Immature natural killer cell (primary cell): ENCODE measurements around the gene SMARCB1. TPM values are rescaled to one million over a fixed set of nuclear protein-coding genes. Genes with fewer than 3 reads are reported as not detected.
"Not testable (repeated sequence)": the region's sequence is repeated elsewhere in the genome, so short reads cannot be mapped to it uniquely, and the experiment has no call there.

Experiments
- DNase-seq, 3 donors: peaks; one replicate each; pipeline ENCODE4 v3.0.0; 2022; ENCODE audit warnings: mixed read lengths in 1 of 3
- H3K27ac Mint-ChIP-seq, 6 donors: one replicate each; pipeline ENCODE4 v1.8.0; 2020; ENCODE audit warnings: mixed read lengths in 6 of 6, mild to moderate bottlenecking in 5 of 6, inconsistent platforms in 4 of 6, moderate library complexity in 3 of 6
- H3K27me3 Mint-ChIP-seq, 3 donors: one replicate each; pipeline ENCODE4 v1.8.0; 2020 to 2021; ENCODE audit warnings: low read depth in 3 of 3, mild to moderate bottlenecking in 3 of 3, mixed read lengths in 3 of 3, moderate library complexity in 3 of 3, inconsistent platforms in 1 of 3
- H3K36me3 Mint-ChIP-seq, 3 donors: one replicate each; pipeline ENCODE4 v1.8.0; 2020; ENCODE audit warnings: mixed read lengths in 3 of 3, inconsistent platforms in 2 of 3, mild to moderate bottlenecking in 2 of 3
- H3K4me1 Mint-ChIP-seq, 2 donors: one replicate each; pipeline ENCODE4 v1.8.0; 2020; ENCODE audit warnings: inconsistent platforms in 2 of 2, mild to moderate bottlenecking in 2 of 2, mixed read lengths in 2 of 2, moderate library complexity in 1 of 2
- H3K4me3 Mint-ChIP-seq, 5 donors: one replicate each; pipeline ENCODE4 v1.8.0; 2020; ENCODE audit warnings: mild to moderate bottlenecking in 5 of 5, mixed read lengths in 5 of 5, inconsistent platforms in 3 of 5, moderate library complexity in 3 of 5
- H3K9me3 Mint-ChIP-seq, 6 donors: one replicate each; pipeline ENCODE4 v1.8.0; 2020; ENCODE audit warnings: mild to moderate bottlenecking in 6 of 6, mixed read lengths in 6 of 6, inconsistent platforms in 4 of 6, moderate library complexity in 3 of 6
- polyA plus RNA-seq, 3 donors: library from polyadenylated mRNA; unstranded; fragments of 300-500 nt; fragmentation: Illumina TruSeq; gene quantifications; one replicate each; pipeline ENCODE4 v1.2.3, GENCODE V29; 2021

Gene SMARCB1
- polyA plus RNA-seq, 3 donors from 2014 or later, result 28.5 to 49.5 (median 40.3) TPM

DNA sequence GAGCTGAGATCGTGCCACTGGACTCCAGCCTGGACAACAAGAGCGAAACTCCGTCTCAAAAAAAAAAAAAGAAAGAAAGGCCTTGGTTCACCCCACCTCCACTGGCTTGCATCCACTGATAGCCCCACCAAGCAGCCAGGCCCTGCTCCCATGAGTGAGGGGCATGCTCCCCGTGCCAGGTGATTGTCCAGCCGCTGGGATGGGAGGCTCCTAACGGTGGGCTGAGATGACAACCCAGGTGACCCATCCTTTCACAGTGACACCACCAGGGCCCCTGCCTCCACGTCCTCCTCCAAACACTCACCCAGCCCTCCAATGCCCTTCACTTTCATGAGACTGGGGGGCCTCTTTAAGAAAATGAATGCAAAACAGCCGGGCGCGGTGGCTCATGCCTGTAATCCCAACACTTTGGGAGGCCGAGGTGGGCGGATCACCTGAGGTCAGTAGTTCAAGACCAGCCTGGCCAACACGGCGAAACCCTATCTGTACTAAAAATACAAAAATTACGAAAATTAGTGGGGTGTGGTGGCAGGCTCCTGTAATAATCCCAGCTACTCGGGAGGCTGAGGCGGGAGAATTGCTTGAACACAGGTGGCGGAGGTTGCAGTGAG, 60.6 kb downstream of the SMARCB1 start:
- no peak overlapping the region for H3K27ac Mint-ChIP-seq
- no peaks in the 10 kb centered on the region for H3K36me3 Mint-ChIP-seq
- H3K4me1 Mint-ChIP-seq, result peaks cover 11 to 16% of the 10 kb centered on the region in 2 donors
- peaks cover 0 to 6% (median 4%) of the 10 kb centered on the region in 3 donors for H3K27me3 Mint-ChIP-seq
- DNase-seq, result no peak
- H3K4me3 Mint-ChIP-seq, result no peak overlapping the region
- no peaks in the 10 kb centered on the region for H3K9me3 Mint-ChIP-seq

DNA sequence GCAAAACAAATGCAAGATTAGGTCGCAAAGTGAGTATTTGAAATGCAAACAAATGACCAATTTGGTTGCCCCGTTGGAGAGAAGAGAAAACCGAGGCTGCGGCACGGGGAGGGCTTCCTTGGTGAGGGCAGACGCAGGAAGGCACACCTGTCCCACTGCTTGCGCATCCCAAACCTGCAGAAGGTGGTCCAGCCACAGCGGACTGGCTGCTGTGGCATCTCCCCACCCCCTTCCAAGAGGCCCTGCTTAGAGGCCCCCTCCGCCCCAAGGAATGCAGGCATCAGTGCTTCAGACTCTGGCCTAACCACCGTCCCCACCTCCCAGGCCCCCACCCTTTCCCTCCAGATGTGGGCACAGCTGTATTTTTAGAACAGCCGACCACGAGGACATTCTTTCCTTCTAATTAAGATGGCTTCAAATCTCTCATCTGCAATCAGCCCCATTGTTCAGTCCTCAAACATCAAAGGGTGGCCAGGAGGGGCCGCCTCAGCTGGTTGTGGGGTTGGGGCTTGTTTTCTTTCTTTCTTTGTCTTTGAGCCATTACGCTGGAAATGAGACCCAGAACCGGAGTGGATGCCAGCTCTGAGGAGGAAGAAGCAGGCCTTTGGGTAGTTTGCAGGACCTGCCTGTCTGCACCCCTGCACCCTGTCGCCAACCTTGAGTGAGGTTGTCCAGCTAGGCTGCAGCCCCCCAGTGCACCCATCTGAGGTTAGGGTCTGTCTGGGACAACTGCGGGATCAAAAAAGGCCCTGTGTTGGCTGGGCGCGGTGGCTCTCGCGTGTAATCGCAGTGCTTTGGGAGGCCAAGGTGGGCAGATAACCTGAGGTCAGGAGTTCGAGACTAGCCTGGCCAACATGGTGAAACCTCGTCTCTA, 61.5 kb downstream of the SMARCB1 start:
- H3K27me3 Mint-ChIP-seq, result peaks cover 0 to 6% (median 4%) of the 10 kb centered on the region in 3 donors
- peaks cover 11 to 16% of the 10 kb centered on the region in 2 donors for H3K4me1 Mint-ChIP-seq
- H3K9me3 Mint-ChIP-seq, result no peaks in the 10 kb centered on the region
- H3K27ac Mint-ChIP-seq, result no peak overlapping the region
- H3K36me3 Mint-ChIP-seq, result no peaks in the 10 kb centered on the region
- H3K4me3 Mint-ChIP-seq, result no peak overlapping the region
- DNase-seq, result no peak

DNA sequence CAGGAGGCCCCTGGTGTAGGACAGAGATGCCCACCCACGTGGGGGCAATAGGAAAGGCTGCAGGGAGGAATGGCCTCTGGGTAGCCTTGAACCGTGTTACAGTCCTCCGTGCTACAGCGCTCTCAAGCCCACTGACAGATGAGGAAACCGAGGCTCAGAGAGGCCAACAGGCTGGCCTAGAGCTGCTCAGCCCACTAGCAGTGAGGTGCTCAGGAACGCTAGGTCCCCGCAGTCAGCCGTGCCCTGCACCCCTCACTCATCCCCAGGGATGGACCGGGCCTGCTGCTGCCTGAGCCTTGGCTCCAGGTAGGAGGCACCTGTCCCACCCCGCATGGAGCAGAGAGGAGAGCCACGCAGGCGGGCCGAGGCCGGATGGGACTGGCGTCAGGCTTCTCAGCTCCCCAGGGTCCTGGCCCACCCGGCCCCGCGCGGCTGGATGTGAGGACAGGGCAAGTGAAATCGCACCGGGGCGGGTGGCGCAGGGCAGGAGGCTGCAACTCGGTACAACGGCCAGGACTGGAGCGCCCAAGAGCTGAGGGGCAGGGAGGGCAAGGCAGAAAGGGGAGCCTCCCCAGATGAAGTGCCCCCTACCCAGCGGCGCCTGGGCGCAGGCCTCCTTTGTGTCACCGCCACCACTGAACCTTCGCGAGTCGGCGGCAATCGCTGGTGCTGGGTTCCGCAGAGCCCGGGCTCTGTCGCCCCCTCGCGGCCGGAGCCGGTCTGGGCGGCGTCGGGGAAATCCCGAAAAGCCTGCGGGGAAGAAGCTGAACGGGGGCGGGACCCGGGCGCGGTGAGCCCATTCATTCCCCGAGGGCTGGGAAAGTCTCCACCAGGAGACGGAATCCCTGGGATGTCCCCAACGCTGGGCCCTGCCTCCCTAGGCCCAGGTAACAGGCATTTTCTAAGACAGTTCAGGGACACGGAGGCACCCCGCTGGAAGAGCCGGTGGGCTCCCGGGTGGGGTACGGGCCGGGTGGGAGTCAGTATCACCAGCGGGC, 62.5 kb downstream of the SMARCB1 start:
- H3K4me1 Mint-ChIP-seq, result peaks cover 10 to 14% of the 10 kb centered on the region in 2 donors

DNA sequence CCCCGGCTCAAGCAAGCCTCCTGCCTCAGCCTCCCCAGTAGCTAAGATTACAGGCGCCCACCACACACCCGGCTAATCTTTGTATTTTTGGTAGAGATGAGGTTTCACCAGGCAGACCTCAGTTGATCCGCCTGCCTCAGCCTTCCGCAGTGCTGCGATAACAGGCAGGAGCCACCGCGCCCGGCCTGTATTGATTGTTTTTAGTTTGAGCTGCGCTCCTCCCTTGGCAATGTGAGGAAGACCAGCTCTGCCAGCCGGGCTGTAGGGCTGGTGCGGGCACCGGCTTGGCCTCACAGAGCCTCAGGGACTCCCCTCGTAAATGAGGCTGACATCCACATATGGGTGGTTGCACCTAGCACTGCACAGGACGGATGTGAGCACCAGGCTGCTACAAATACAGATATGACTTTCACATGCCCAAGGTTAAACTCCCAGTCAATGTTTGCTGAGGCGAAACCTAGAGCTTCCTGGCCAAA, 63.4 kb downstream of the SMARCB1 start:
- no peaks in the 10 kb centered on the region for H3K36me3 Mint-ChIP-seq
- peak overlapping the region in 1 of 5 donors; percentile 46 for H3K4me3 Mint-ChIP-seq
- H3K27ac Mint-ChIP-seq, result no peak overlapping the region
- DNase-seq, result no peak
- peaks cover 2 to 6% of the 10 kb centered on the region in 2 donors for H3K4me1 Mint-ChIP-seq
- H3K27me3 Mint-ChIP-seq, result peaks cover 2 to 6% (median 4%) of the 10 kb centered on the region in 3 donors
- no peaks in the 10 kb centered on the region for H3K9me3 Mint-ChIP-seq

More for the DNA sequence above, 62.5 kb downstream of the SMARCB1 start:
- H3K27me3 Mint-ChIP-seq, result peaks cover 2 to 6% (median 4%) of the 10 kb centered on the region in 3 donors
- H3K36me3 Mint-ChIP-seq, result no peaks in the 10 kb centered on the region
- no peaks in the 10 kb centered on the region for H3K9me3 Mint-ChIP-seq
- DNase-seq, result peak; percentile 81 to 83 (median 81)
- H3K4me3 Mint-ChIP-seq, result no peak overlapping the region
- no peak overlapping the region for H3K27ac Mint-ChIP-seq

DNA sequence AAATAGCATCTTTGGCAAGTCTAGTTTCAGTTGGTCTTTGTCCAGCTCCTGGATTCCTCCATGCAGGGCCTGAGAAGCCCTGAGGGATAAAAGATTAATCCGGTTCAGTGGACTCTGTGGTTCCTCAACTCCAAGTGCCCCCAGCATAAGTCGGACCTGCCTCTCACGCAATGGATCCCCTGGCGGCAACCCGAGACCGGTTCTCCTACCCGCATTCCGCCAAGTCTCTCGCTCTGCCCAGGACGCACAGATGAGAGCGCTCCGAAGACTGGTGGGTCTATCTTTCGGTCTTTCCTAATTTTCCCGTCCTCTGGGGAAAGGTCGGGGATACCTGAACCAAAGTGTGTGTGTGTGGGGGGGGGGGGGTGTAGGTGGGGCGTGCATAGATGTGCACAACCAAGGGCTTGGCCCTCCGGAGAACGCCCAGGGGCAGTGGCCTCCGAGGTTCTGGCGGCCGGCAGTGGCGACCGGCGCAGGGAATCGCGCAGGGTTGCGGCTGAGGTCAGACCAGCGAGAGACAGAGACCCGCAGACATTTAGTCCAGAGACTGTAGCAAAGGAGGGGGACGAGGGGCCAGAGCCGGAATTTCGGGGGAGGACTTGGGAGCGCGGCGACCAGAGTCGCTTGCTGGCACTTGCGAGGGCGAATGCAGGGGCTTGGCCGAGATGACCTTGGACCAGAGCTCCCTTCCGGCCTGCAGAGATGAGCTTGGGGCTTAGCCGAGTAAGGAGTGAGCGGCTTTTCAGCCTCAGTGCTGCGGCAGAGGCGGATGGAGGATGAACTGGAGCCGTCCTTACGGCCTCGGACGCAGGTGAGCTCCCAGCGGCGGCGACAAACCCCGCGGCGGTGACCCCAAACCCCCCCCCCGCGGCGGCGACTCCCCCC, 70.2 kb downstream of the SMARCB1 start:
- peaks cover 5 to 9% (median 6%) of the 10 kb centered on the region in 3 donors for H3K27me3 Mint-ChIP-seq
- peak overlapping the region; percentile 82 to 95 (median 94) for H3K27ac Mint-ChIP-seq
- H3K4me3 Mint-ChIP-seq, result peak overlapping the region; percentile 87 to 94 (median 93)
- H3K36me3 Mint-ChIP-seq, result peaks cover 0 to under 1% (median 0%) of the 10 kb centered on the region in 3 donors
- peak; percentile 18 to 22 (median 21) for DNase-seq
- no peaks in the 10 kb centered on the region for H3K9me3 Mint-ChIP-seq
- peaks cover 19 to 22% of the 10 kb centered on the region in 2 donors for H3K4me1 Mint-ChIP-seq

DNA sequence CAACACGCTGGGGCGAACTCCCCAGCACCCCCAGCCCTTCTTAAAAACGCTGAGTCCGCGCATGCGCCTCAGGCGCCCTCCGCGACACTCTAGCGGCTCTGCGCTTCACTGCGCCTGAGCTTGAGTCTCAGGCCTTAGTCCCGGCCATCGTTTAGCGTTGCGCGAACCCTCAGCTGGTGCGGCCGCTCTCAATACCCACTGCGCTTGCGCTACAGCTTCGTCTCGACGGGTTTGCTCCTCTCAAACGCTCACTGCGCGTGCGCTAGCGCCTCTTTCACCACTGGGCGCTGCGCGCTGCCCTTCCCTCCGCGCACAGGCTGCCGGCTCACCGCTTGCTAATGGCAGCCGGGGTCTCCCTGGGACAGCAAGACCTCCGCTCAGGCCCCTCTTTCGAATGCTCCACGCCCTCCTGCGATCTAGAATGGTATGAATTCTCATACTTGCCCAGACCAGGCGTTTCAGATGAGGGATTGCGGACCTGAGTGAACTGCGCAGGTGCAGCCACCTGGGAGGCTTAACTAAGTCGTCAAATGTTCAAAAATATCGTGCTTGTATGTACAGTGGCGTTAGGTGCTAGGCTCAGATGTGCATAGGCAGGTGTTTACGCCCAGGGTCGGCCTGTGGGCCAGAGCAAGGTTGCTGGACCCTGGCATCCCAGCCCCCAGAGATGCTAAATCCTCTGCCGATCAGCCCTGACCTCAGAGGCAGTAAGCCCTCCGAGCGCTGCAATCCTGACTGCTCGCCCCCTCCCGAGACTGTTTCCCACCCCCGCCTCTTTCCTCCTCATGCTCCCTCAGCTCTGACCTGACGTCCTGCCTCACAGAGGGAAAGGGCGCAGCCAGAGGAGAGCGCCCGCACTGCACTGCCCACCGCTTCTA, 71.1 kb downstream of the SMARCB1 start, which contains the start of gene SLC2A11:
SLC2A11 (plus strand) TSS at position 270 of the 878 bp plus-strand sequence; CDS start at position 395, 125 bp downstream.
- Mint-ChIP-seq H3K4me3 (peak within 1 kb of the TSS; percentile 87 to 94 (median 93)), H3K4me1 (peaks cover 19 to 22% of the 10 kb centered on the region in 2 donors), H3K27ac (peak within 1 kb of the TSS; percentile 82 to 95 (median 94)), H3K36me3 (peaks cover 1 to 2% (median 2%) of the 10 kb centered on the region in 3 donors), H3K9me3 (no peaks in the 10 kb centered on the region), H3K27me3 (peaks cover 7 to 9% (median 7%) of the 10 kb centered on the region in 3 donors)
- peak; percentile 94 to 97 (median 96) for DNase-seq

DNA sequence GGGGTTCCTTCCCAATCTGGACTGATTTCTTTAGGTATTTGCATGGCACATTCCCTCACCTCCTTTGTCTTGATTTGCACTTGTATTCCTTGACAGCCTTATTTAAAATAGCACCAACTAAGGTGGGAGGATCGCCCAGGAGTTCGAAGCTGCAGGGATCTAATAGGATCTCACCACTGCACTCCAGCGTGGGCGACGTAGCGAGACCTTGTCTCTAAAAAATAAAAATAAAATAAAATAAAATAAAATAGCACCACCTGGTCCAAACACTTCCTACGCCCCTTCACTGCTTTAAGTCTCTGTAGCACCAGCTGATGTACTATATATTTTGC, 71.7 kb downstream of the SMARCB1 start:
- peaks cover 19 to 22% of the 10 kb centered on the region in 2 donors for H3K4me1 Mint-ChIP-seq
- H3K9me3 Mint-ChIP-seq, result no peaks in the 10 kb centered on the region
- peak overlapping the region; percentile 82 to 95 (median 94) for H3K27ac Mint-ChIP-seq
- DNase-seq, result no peak
- H3K4me3 Mint-ChIP-seq, result peak overlapping the region; percentile 87 to 94 (median 93)
- peaks cover 6 to 9% (median 7%) of the 10 kb centered on the region in 3 donors for H3K27me3 Mint-ChIP-seq
- peaks cover 2 to 6% (median 5%) of the 10 kb centered on the region in 3 donors for H3K36me3 Mint-ChIP-seq

DNA sequence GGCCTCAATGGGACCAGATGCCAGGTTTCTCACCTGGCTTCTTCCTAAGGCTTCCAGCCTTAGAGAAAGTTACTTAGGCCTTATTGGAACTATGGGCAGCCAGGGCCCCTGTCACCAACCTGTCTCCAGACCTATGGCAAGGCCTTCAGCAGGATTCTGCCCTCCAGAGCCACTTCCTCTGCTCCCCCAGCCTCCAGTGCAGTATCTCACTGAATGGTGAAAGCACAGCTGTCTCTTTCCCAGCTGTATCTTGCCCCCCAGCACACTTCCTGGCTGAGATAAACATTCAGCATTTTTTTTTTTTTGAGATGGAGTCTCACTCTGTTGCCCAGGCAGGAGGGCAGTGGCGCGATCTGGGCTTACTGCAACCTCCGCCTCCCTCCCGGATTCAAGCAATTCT, 72.4 kb downstream of the SMARCB1 start:
- peak overlapping the region; percentile 87 to 94 (median 93) for H3K4me3 Mint-ChIP-seq
- no peak for DNase-seq
- no peaks in the 10 kb centered on the region for H3K9me3 Mint-ChIP-seq
- H3K27me3 Mint-ChIP-seq, result peaks cover 5 to 9% (median 7%) of the 10 kb centered on the region in 3 donors
- H3K4me1 Mint-ChIP-seq, result peaks cover 19 to 22% of the 10 kb centered on the region in 2 donors
- H3K36me3 Mint-ChIP-seq, result peaks cover 2 to 8% (median 5%) of the 10 kb centered on the region in 3 donors
- no peak overlapping the region for H3K27ac Mint-ChIP-seq

DNA sequence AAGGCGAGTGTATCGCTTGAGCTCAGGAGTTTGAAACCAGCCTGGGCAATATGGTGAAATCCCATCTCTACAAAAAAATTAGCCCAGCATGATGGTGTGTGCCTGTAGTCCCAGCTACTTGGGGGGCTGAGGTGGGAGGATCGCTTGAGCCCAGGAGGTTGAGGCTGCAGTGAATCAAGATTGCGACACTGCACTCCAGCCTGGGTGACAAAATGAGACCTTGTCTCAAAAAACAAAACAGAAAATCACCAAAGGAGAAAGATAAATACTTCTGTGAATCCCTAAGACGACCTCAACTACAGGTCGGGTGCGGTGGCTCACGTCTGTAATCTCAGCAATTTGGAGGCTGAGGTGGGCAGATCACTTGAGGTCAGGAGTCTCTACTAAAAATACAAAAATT, 73.4 kb downstream of the SMARCB1 start:
- not testable (repeated sequence) for H3K9me3 Mint-ChIP-seq, DNase-seq, H3K4me3 Mint-ChIP-seq, H3K27ac Mint-ChIP-seq, H3K36me3 Mint-ChIP-seq, H3K27me3 Mint-ChIP-seq
- peaks cover 19 to 22% of the 10 kb centered on the region in 2 donors for H3K4me1 Mint-ChIP-seq

DNA sequence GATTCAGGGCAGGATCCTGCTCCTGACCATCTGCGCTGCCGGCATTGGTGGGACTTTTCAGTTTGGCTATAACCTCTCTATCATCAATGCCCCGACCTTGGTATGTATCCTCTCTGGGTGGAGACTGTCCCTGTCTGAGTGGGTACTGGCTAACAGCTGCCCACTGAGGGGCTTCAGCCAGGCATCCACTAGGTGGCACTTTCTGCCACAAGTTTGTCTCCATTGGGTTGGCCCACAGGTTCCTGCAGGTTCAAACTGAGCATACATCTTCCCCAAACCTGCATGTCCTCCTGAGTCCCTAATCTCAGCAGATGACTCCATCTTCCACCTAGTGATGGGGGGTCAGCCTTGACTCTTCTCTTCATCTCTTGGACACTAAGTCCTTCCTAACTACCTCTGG, 75.3 kb downstream of the SMARCB1 start:
- DNase-seq, result peak in 2 of 3 donors; percentile 20 to 38
- no peaks in the 10 kb centered on the region for H3K9me3 Mint-ChIP-seq
- peaks cover 14% of the 10 kb centered on the region in 2 donors for H3K4me1 Mint-ChIP-seq
- H3K4me3 Mint-ChIP-seq, result no peak overlapping the region
- H3K27me3 Mint-ChIP-seq, result peaks cover 5 to 7% (median 6%) of the 10 kb centered on the region in 3 donors
- H3K27ac Mint-ChIP-seq, result no peak overlapping the region
- peaks cover 2 to 15% (median 10%) of the 10 kb centered on the region in 3 donors for H3K36me3 Mint-ChIP-seq

DNA sequence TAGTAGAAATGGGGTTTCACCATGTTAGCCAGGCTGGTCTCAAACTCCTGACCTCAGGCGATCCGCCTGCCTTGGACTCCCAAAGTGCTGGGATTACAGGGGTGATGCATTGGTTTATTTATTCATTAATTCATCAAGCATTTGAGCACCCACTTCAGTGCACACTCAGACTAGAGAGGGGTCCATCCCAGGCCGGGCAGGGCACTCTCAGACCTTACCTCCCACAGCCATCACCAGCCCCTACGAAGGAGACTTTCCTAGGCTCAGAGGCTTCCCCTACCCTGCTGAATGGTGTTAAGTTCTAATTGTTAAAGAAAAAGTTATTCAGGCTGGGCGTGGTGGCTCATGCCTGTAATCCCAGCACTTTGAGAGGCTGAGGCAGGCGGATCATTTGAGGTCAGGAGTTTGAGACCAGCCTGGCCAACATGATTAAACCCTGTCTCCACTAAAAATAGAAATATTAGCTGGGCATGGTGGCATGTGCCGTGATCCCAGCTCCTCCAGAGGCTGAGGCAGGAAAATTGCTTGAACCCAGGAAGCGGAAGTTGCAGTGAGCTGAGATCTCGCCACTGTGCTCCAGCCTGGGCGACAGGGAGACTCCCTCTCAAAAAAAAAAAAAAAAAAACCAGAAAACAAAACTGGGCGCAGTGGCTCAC, 77.9 kb downstream of the SMARCB1 start:
- H3K9me3 Mint-ChIP-seq, DNase-seq, H3K27ac Mint-ChIP-seq, H3K4me3 Mint-ChIP-seq, H3K4me1 Mint-ChIP-seq, H3K27me3 Mint-ChIP-seq: not testable (repeated sequence)
- H3K36me3 Mint-ChIP-seq, result peaks cover 9 to 29% (median 16%) of the 10 kb centered on the region in 3 donors
